Measurements from ENCODE around the gene MOV10. TPM values are rescaled to one million over a fixed set of nuclear protein-coding genes. Genes with fewer than 3 reads are reported as not detected.

The MOV10 gene
- total and polyA plus RNA-seq, 2 of the 13 experiments (the other 11 are each of a cell fraction or from before 2014, with no cell fraction given), result 56.4 to 58.2 TPM

DNA sequence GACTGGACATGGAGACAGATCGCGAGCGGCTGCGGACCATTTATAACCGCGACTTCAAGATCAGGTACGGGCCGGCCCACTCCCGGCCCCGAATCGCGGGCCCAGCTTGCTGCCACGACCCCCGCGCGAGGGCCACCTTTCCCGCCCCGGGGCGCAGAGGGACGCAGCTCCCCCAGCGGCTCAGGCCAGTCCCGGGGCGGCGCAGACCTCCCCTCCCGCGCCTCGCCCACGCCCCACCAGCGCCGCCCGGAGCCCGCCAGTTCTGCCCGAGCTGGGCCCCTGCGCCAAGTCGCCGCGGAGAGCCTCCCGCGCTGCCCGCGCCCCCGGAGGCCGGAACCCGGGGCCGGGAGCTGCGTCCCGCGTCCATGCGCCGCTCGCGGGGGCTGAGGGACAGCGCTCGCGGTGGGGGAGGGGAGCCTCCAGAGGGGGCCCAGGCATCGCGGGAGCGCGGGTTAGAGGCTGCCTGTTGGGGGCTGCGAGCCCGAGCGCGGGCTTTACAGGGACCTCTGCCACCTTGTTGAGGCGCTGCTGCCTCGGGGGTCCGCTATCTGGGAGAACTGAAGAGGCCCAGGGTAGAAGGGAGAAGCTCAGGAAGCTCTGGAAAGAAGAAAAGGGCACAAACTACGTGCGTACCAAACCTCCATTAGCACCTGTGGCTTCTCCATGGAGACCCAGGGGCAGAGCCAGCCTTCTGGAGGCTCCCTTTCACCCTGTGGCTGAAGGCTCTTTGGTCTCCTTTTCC lies 698 bp downstream of the MOV10 start (continued):
- TF ChIP-seq ZNF720 (CRISPR knock-in tag; IDR thresholded peaks at IDR 0.05) (no peak), RBFOX2 (IDR thresholded peaks at IDR 0.05; ENCODE audit: low read depth, low read length) (peak; percentile 80), MATR3 (CRISPR knock-in tag; IDR thresholded peaks at IDR 0.05) (no peak), ZNF746 (CRISPR knock-in tag; IDR thresholded peaks at IDR 0.05) (no peak; the same call in 1 of the 2 replicates), ZNF577 (CRISPR knock-in tag; IDR thresholded peaks at IDR 0.05; ENCODE audit: borderline replicate concordance, low read depth) (no peak), ARHGAP35 (CRISPR knock-in tag; IDR thresholded peaks at IDR 0.05; ENCODE audit: borderline replicate concordance) (peak; percentile 7; the same call in 1 of the 2 replicates), ZFY (CRISPR knock-in tag; IDR thresholded peaks at IDR 0.05) (peak; percentile 88), UBTF (CRISPR knock-in tag; IDR thresholded peaks at IDR 0.05) (peak; percentile 89; the same call in 1 of the 2 replicates), ZBTB8A (CRISPR knock-in tag; IDR thresholded peaks at IDR 0.05; ENCODE audit: borderline replicate concordance, low read depth) (no peak), HNF4G (IDR thresholded peaks at IDR 0.05; ENCODE audit: borderline replicate concordance, low read depth, low read length) (no peak), HNF4G (CRISPR knock-in tag; IDR thresholded peaks at IDR 0.05; ENCODE audit: borderline replicate concordance, low read depth) (no peak), RBM22 (optimal IDR thresholded peaks at IDR 0.05; ENCODE audit: low read length) (no peak), ELF4 (CRISPR knock-in tag; IDR thresholded peaks at IDR 0.05; ENCODE audit: borderline replicate concordance) (no peak), BRD4 (CRISPR knock-in tag; IDR thresholded peaks at IDR 0.05) (no peak), STAT5B (CRISPR knock-in tag; IDR thresholded peaks at IDR 0.05) (no peak), MZF1 (CRISPR knock-in tag; IDR thresholded peaks at IDR 0.05; ENCODE audit: borderline replicate concordance) (no peak), ZMYM4 (CRISPR knock-in tag; IDR thresholded peaks at IDR 0.05) (no peak), DMAP1 (CRISPR knock-in tag; IDR thresholded peaks at IDR 0.05) (no peak), PHF21A (CRISPR knock-in tag; IDR thresholded peaks at IDR 0.05) (peak; percentile 67), CHD2 (IDR thresholded peaks at IDR 0.05; ENCODE audit: low read depth, low read length) (peak; percentile 82), RAD21 (CRISPR knock-in tag; IDR thresholded peaks at IDR 0.05) (0 out of 2 replicates have a peak, but pooled peaks have one; percentile 42), ZNF501 (CRISPR knock-in tag; IDR thresholded peaks at IDR 0.05) (0 out of 2 replicates have a peak, but pooled peaks have one; percentile 5), ZNF782 (CRISPR knock-in tag; IDR thresholded peaks at IDR 0.05; ENCODE audit: borderline replicate concordance) (0 out of 2 replicates have a peak, but pooled peaks have one; percentile 12), EEA1 (CRISPR knock-in tag; IDR thresholded peaks at IDR 0.05; ENCODE audit: borderline replicate concordance) (peak; percentile 74; the same call in 1 of the 2 replicates)
- TF ChIP-seq, protein P1, sequence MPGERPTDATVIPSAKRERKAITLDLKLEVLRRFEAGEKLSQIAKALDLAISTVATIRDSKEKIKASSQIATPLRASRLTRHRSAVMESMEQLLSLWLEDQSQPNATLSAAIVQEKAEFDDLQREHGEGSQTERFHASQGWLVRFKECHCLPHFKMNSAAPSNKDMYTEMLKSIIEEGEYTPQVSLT (CRISPR knock-in tag; IDR thresholded peaks at IDR 0.05; ENCODE audit: borderline replicate concordance, low read depth), result no peak
- TF ChIP-seq, protein P2, sequence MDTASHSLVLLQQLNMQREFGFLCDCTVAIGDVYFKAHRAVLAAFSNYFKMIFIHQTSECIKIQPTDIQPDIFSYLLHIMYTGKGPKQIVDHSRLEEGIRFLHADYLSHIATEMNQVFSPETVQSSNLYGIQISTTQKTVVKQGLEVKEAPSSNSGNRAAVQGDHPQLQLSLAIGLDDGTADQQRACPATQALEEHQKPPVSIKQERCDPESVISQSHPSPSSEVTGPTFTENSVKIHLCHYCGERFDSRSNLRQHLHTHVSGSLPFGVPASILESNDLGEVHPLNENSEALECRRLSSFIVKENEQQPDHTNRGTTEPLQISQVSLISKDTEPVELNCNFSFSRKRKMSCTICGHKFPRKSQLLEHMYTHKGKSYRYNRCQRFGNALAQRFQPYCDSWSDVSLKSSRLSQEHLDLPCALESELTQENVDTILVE (CRISPR knock-in tag; IDR thresholded peaks at IDR 0.05), result 0 out of 2 replicates have a peak, but pooled peaks have one; percentile 14
- TF ChIP-seq, protein P3, sequence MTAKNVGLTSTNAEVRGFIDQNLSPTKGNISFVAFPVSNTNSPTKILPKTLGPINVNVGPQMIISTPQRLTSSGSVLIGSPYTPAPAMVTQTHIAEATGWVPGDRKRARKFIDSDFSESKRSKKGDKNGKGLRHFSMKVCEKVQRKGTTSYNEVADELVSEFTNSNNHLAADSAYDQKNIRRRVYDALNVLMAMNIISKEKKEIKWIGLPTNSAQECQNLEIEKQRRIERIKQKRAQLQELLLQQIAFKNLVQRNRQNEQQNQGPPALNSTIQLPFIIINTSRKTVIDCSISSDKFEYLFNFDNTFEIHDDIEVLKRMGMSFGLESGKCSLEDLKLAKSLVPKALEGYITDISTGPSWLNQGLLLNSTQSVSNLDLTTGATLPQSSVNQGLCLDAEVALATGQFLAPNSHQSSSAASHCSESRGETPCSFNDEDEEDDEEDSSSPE (CRISPR knock-in tag; IDR thresholded peaks at IDR 0.05), result peak; percentile 54
